DND-41 (cell line): ENCODE data around the gene NEUROD2.
"Not testable (repeated sequence)": the region's sequence is repeated elsewhere in the genome, so short reads cannot be mapped to it uniquely, and the experiment has no call there.

Experiments
- ATAC-seq: fragments of 200-7000 bp; cut with Tn5 transposase; 3 replicates; pipeline ENCODE4 v1.9.1; 2021; ENCODE audit warnings: low read depth; ENCODE audit not compliant: insufficient read depth
- DNase-seq: peaks from one replicate; pipeline ENCODE4 v3.0.0-alpha.2; 2020
- H2AFZ ChIP-seq: 2 replicates; pipeline ENCODE4 v1.6.0; 2012; ENCODE audit warnings: low read depth, low read length
- H3K27ac ChIP-seq: 2 replicates; pipeline ENCODE4 v1.5.1; 2012; ENCODE audit warnings: low read length, inconsistent platforms
- H3K27me3 ChIP-seq: fragments of 200-600 bp; sonication (generic); 2 replicates; pipeline ENCODE4 v1.6.0; 2012; ENCODE audit warnings: low read length, mild to moderate bottlenecking, inconsistent platforms; ENCODE audit not compliant: insufficient read depth, poor library complexity
- H3K36me3 ChIP-seq: 2 replicates; pipeline ENCODE4 v1.5.1; 2012; ENCODE audit warnings: low read length, inconsistent platforms; ENCODE audit not compliant: insufficient read depth
- H3K4me1 ChIP-seq: 2 replicates; pipeline ENCODE4 v1.5.1; 2012; ENCODE audit warnings: mild to moderate bottlenecking, low read length; ENCODE audit not compliant: insufficient read depth
- H3K4me2 ChIP-seq: 2 replicates; pipeline ENCODE4 v1.6.0; 2012; ENCODE audit warnings: mild to moderate bottlenecking, moderate library complexity, low read length, inconsistent platforms; ENCODE audit not compliant: insufficient read depth
- H3K4me3 ChIP-seq, 2 experiments: fragments of 200-600 bp in 1 of 2; shearing (Covaris generic) in 1 of 2; 2 replicates each; pipeline ENCODE4 v1.5.1; 2012 to 2016; ENCODE audit warnings: inconsistent platforms in 2 of 2, low read length in 2 of 2, mild to moderate bottlenecking in 2 of 2, low read depth in 1 of 2, moderate library complexity in 1 of 2
- H3K79me2 ChIP-seq: 2 replicates; pipeline ENCODE4 v1.6.0; 2012; ENCODE audit warnings: low read length, inconsistent platforms; ENCODE audit not compliant: insufficient read depth
- H3K9ac ChIP-seq: 2 replicates; pipeline ENCODE4 v1.6.0; 2012; ENCODE audit warnings: low read depth, mild to moderate bottlenecking, inconsistent platforms, low read length, moderate library complexity
- H3K9me3 ChIP-seq: 2 replicates; pipeline ENCODE4 v1.5.1; 2012; ENCODE audit warnings: low read length, moderate library complexity, mild to moderate bottlenecking, inconsistent platforms; ENCODE audit not compliant: insufficient read depth, severe bottlenecking
- H4K20me1 ChIP-seq: 2 replicates; pipeline ENCODE4 v1.6.0; 2012; ENCODE audit warnings: low read length; ENCODE audit not compliant: insufficient read depth
- EZH2 ChIP-seq: IDR thresholded peaks from 3 replicates; pipeline ENCODE4 v1.6.1; 2012; ENCODE audit warnings: borderline replicate concordance, low read depth, mild to moderate bottlenecking, moderate library complexity, low read length, inconsistent platforms; ENCODE audit not compliant: severe bottlenecking
- TF ChIP-seq, protein P1 (sequence below): IDR thresholded peaks from 2 replicates; pipeline ENCODE4 v1.5.1; 2012; ENCODE audit warnings: borderline replicate concordance, low read length, moderate library complexity, mild to moderate bottlenecking; ENCODE audit not compliant: poor library complexity, severe bottlenecking; ENCODE audit errors: extremely low read depth

NEUROD2 gene

GRCh38 chr17:39591958-39592954 is 15.5 kb downstream of the NEUROD2 start:
- Histone ChIP-seq H3K4me3 (no peak overlapping the region), H3K9me3 (no peaks in the 10 kb centered on the region), H3K4me1 (no peaks in the 10 kb centered on the region), H3K36me3 (no peaks in the 10 kb centered on the region), H2AFZ (no peak overlapping the region), H3K79me2 (no peaks in the 10 kb centered on the region), H3K9ac (no peak overlapping the region), H3K27me3 (no peaks in the 10 kb centered on the region), H3K4me2 (no peak overlapping the region), H3K27ac (no peak overlapping the region), H4K20me1 (peaks cover 7% of the 10 kb centered on the region; the same call in 1 of the 2 replicates)
- ATAC-seq (peak; percentile 66; the same call in 2 of the 3 replicates), DNase-seq (peak; percentile 59)
- TF ChIP-seq, protein P1, sequence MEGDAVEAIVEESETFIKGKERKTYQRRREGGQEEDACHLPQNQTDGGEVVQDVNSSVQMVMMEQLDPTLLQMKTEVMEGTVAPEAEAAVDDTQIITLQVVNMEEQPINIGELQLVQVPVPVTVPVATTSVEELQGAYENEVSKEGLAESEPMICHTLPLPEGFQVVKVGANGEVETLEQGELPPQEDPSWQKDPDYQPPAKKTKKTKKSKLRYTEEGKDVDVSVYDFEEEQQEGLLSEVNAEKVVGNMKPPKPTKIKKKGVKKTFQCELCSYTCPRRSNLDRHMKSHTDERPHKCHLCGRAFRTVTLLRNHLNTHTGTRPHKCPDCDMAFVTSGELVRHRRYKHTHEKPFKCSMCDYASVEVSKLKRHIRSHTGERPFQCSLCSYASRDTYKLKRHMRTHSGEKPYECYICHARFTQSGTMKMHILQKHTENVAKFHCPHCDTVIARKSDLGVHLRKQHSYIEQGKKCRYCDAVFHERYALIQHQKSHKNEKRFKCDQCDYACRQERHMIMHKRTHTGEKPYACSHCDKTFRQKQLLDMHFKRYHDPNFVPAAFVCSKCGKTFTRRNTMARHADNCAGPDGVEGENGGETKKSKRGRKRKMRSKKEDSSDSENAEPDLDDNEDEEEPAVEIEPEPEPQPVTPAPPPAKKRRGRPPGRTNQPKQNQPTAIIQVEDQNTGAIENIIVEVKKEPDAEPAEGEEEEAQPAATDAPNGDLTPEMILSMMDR = no peak
- no peak for TF ChIP-seq EZH2

- not testable (repeated sequence) for H3K27me3 ChIP-seq, ATAC-seq, H3K4me3 ChIP-seq
Observed at GRCh38 chr17:39590180-39590579, 17.5 kb downstream of the NEUROD2 start.

GRCh38 chr17:39582658-39583057 is 25.1 kb downstream of the NEUROD2 start:
- Histone ChIP-seq H4K20me1 (peaks cover 5% of the 10 kb centered on the region; the same call in 1 of the 2 replicates), H3K9me3 (no peaks in the 10 kb centered on the region), H3K27me3 (no peaks in the 10 kb centered on the region), H3K79me2 (no peaks in the 10 kb centered on the region), H3K4me2 (no peak overlapping the region), H3K4me3 (no peak overlapping the region), H3K4me1 (no peaks in the 10 kb centered on the region), H3K36me3 (no peaks in the 10 kb centered on the region), H3K9ac (no peak overlapping the region), H2AFZ (no peak overlapping the region), H3K27ac (no peak overlapping the region)
- ATAC-seq (no peak), DNase-seq (no peak)
- no peak for TF ChIP-seq EZH2
- TF ChIP-seq, protein P1 = no peak

More at GRCh38 chr17:39590180-39590579, 17.5 kb downstream of the NEUROD2 start:
- not testable (repeated sequence) for H3K36me3 ChIP-seq, H3K27ac ChIP-seq, H3K4me2 ChIP-seq, DNase-seq, H4K20me1 ChIP-seq, H3K4me1 ChIP-seq, H2AFZ ChIP-seq, H3K79me2 ChIP-seq, H3K9me3 ChIP-seq, H3K9ac ChIP-seq

DNA sequence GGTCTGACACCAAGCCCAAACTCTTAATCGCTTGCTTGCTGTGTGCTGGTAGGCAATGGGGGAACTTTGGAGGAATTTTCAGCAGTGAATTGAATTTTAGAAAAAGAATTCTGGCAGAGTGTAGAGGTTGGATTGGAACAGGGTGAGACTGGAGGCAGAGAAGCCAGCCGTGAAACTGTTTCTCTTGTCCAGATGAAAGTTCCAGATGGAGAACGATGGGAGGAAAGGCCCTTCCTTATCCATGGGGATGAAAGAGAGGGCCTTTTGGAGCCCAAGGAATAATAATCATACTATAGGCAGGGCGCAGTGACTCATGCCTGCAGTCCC is 26.0 kb downstream of the NEUROD2 start:
- Histone ChIP-seq H3K4me3 (no peak overlapping the region), H3K27ac (no peak overlapping the region), H3K4me1 (no peaks in the 10 kb centered on the region), H3K4me2 (no peak overlapping the region), H3K27me3 (no peaks in the 10 kb centered on the region), H3K9me3 (no peaks in the 10 kb centered on the region), H4K20me1 (peaks cover 5% of the 10 kb centered on the region; the same call in 1 of the 2 replicates), H3K79me2 (no peaks in the 10 kb centered on the region), H3K9ac (no peak overlapping the region), H2AFZ (no peak overlapping the region), H3K36me3 (no peaks in the 10 kb centered on the region)
- no peak for DNase-seq
- TF ChIP-seq EZH2 = no peak
- TF ChIP-seq, protein P1 = no peak
- no peak for ATAC-seq
